HepG2 (cell line): ENCODE results near the gene AFTPH. TPM values are rescaled to one million over a fixed set of nuclear protein-coding genes. Genes with fewer than 3 reads are reported as not detected.

Source experiments
- ATAC-seq: fragments of 200-7000 bp; cut with Tn5 transposase; 3 replicates; pipeline ENCODE4 v1.9.1; 2020; ENCODE audit warnings: mild to moderate bottlenecking, moderate library complexity
- BruUV-seq: library from RNA; stranded (reverse); fragments of 400-500 nt; replicated peaks from 2 replicates; lab custom pipeline; 2021; lab: Mats Ljungman, UMichigan
- CTCF ChIA-PET: fragments of 300-600 bp; formaldehyde crosslinking; extraction: SDS; loops from one replicate; lab custom pipeline; 2021; ENCODE audit warnings: low total read pairs, inconsistent platforms, low intra/inter-chr PET ratio; lab: Yijun Ruan, JAX
- POLR2A ChIA-PET: fragments of 350-600 bp; sonication (Branson Sonifier 250); formaldehyde crosslinking; loops from one replicate; lab custom pipeline; 2020; ENCODE audit warnings: antibody characterized with exemption, inconsistent platforms; lab: Yijun Ruan, JAX
- DNase-seq: peaks from one replicate; pipeline ENCODE4 v3.0.0-alpha.2; 2015; ENCODE audit warnings: low spot score
- FAIRE-seq: peaks from 3 replicates; lab custom pipeline; 2011; peaks lifted over from hg19 to GRCh38; lab: Jason Lieb, UNC
- H2AFZ ChIP-seq: one replicate; pipeline ENCODE4 v1.6.1; 2011; ENCODE audit warnings: low read length, inconsistent platforms
- H3K27ac ChIP-seq: fragments of 300-600 bp; 3 replicates; pipeline ENCODE4 v1.8.0; 2011; ENCODE audit warnings: mixed run types, mild to moderate bottlenecking, mixed read lengths, low read length, inconsistent platforms; ENCODE audit not compliant: insufficient read depth; ENCODE audit errors: extremely low read length
- H3K27me3 ChIP-seq, 2 experiments: fragments of 200-600 bp in 1 of 2; 2 replicates in 1 of 2; 3 replicates in 1 of 2; pipeline versions ENCODE4 v1.6.0 to v1.8.0; 2011; ENCODE audit warnings: low read length in 2 of 2, mild to moderate bottlenecking in 2 of 2, moderate library complexity in 2 of 2, inconsistent platforms in 1 of 2; ENCODE audit not compliant: insufficient read depth in 2 of 2, control insufficient read depth in 1 of 2
- H3K36me3 ChIP-seq, 2 experiments: fragments of 200-600 bp in 1 of 2; replicated peaks in 1 of 2; 2 replicates in 1 of 2; 3 replicates in 1 of 2; pipeline versions ENCODE4 v1.5.1 to v1.8.0; 2011; ENCODE audit warnings: low read length in 2 of 2, inconsistent platforms in 1 of 2; ENCODE audit not compliant: insufficient read depth in 2 of 2, control insufficient read depth in 1 of 2
- H3K4me1 ChIP-seq: 2 replicates; pipeline ENCODE4 v1.5.1; 2012; ENCODE audit warnings: low read length, inconsistent platforms; ENCODE audit not compliant: insufficient read depth
- H3K4me2 ChIP-seq: 2 replicates; pipeline ENCODE4 v1.6.0; 2011; ENCODE audit warnings: low read depth, low read length, inconsistent platforms
- H3K4me3 ChIP-seq, 3 experiments: fragments of 200-600 bp in 1 of 3; sonication (generic), shearing (Covaris generic) in 1 of 3; replicated peaks in 1 of 3; 2 replicates each; pipeline ENCODE4 v1.5.1; 2011 to 2016; ENCODE audit warnings: low read length in 3 of 3, inconsistent platforms in 2 of 3, low read depth in 2 of 3, mild to moderate bottlenecking in 2 of 3, control low read depth in 1 of 3, mixed read lengths in 1 of 3; ENCODE audit not compliant: insufficient read depth in 1 of 3
- H3K79me2 ChIP-seq: one replicate; pipeline ENCODE4 v1.6.1; 2011; ENCODE audit warnings: low read length, inconsistent platforms; ENCODE audit not compliant: insufficient read depth
- H3K9ac ChIP-seq: 2 replicates; pipeline ENCODE4 v1.6.0; 2011; ENCODE audit warnings: mild to moderate bottlenecking, low read depth, low read length, inconsistent platforms; ENCODE audit not compliant: insufficient read depth
- H3K9me3 ChIP-seq: 2 replicates; pipeline ENCODE4 v1.5.1; 2012; ENCODE audit warnings: mild to moderate bottlenecking, low read length
- H4K20me1 ChIP-seq: 2 replicates; pipeline ENCODE4 v1.6.0; 2011; ENCODE audit warnings: inconsistent platforms, mild to moderate bottlenecking, low read length, moderate library complexity; ENCODE audit not compliant: insufficient read depth
- AGO1 ChIP-seq: fragments of 200-400 bp; formaldehyde crosslinking; IDR thresholded peaks from 2 replicates; pipeline ENCODE4 v1.6.1; 2017; ENCODE audit warnings: mild to moderate bottlenecking, low read depth, low read length, moderate library complexity; ENCODE audit not compliant: poor library complexity, severe bottlenecking
- ETV5 ChIP-seq: IDR thresholded peaks from 2 replicates; pipeline ENCODE4 v1.6.1; 2018; ENCODE audit warnings: missing biosample characterization, missing genetic modification reagents, inconsistent platforms, borderline replicate concordance
- FOXJ3 ChIP-seq: sonication (generic); formaldehyde crosslinking; IDR thresholded peaks from 2 replicates; pipeline ENCODE4 v1.4.0; 2020; ENCODE audit warnings: missing genetic modification reagents, mild to moderate bottlenecking, borderline replicate concordance
- GLI4 ChIP-seq: sonication (generic); formaldehyde crosslinking; IDR thresholded peaks from 2 replicates; pipeline ENCODE4 v1.5.1; 2020; ENCODE audit warnings: missing genetic modification reagents, mild to moderate bottlenecking, moderate library complexity, borderline replicate concordance
- HOXA3 ChIP-seq: sonication (generic); formaldehyde crosslinking; IDR thresholded peaks from 2 replicates; pipeline ENCODE4 v1.5.0; 2020; ENCODE audit warnings: missing genetic modification reagents
- MEIS2 ChIP-seq: sonication (generic); formaldehyde crosslinking; IDR thresholded peaks from 2 replicates; pipeline ENCODE4 v1.9.0; 2021; ENCODE audit warnings: mild to moderate bottlenecking, missing genetic modification reagents
- MIER2 ChIP-seq: IDR thresholded peaks from 2 replicates; pipeline ENCODE4 v1.6.1; 2016; ENCODE audit warnings: missing biosample characterization, missing genetic modification reagents
- PBX2 ChIP-seq: IDR thresholded peaks from 2 replicates; pipeline ENCODE4 v1.6.1; 2016; ENCODE audit warnings: control low read depth
- PHF8 ChIP-seq: sonication (generic); formaldehyde crosslinking; IDR thresholded peaks from 2 replicates; pipeline ENCODE4 v1.5.0; 2020; ENCODE audit warnings: missing genetic modification reagents
- SAP130 ChIP-seq: IDR thresholded peaks from 2 replicates; pipeline ENCODE4 v1.6.1; 2016; ENCODE audit warnings: low read depth
- XBP1 ChIP-seq: sonication (generic); formaldehyde crosslinking; IDR thresholded peaks from 2 replicates; pipeline ENCODE4 v1.5.0; 2020; ENCODE audit warnings: missing genetic modification reagents
- ZNF234 ChIP-seq: sonication (generic); formaldehyde crosslinking; conservative IDR thresholded peaks from 2 replicates; pipeline ENCODE4 v1.5.1; 2020; ENCODE audit warnings: mild to moderate bottlenecking, missing genetic modification reagents
- ZNF281 ChIP-seq: sonication (generic); formaldehyde crosslinking; IDR thresholded peaks from 2 replicates; pipeline ENCODE4 v1.4.0; 2020; ENCODE audit warnings: missing genetic modification reagents, borderline replicate concordance
- ZNF3 ChIP-seq: IDR thresholded peaks from 2 replicates; pipeline ENCODE4 v1.7.0; 2017; ENCODE audit warnings: inconsistent platforms
- ZNF580 ChIP-seq: IDR thresholded peaks from 2 replicates; pipeline ENCODE4 v1.6.1; 2016; ENCODE audit warnings: low read depth, borderline replicate concordance
- ZNF674 ChIP-seq: sonication (generic); formaldehyde crosslinking; IDR thresholded peaks from 2 replicates; pipeline ENCODE4 v1.5.0; 2020; ENCODE audit warnings: low read depth, mild to moderate bottlenecking, missing genetic modification reagents
- ZNF768 ChIP-seq: sonication (generic); formaldehyde crosslinking; IDR thresholded peaks from 2 replicates; pipeline ENCODE4 v1.4.0; 2020; ENCODE audit warnings: missing genetic modification reagents
- ZUFSP ChIP-seq: sonication (generic); formaldehyde crosslinking; IDR thresholded peaks from 2 replicates; pipeline ENCODE4 v1.9.0; 2021; ENCODE audit warnings: missing genetic modification reagents, mild to moderate bottlenecking, borderline replicate concordance
- WGBS: methylation state at CpG from one replicate; pipeline ENCODE4 v1.1.6; 2017; ENCODE audit warnings: low lambda C conversion rate; 5-methylcytosine and 5-hydroxymethylcytosine counted together
- in situ Hi-C: cut with HindIII; loops from 2 replicates; pipeline ENCODE4 v1.10.0; 2017; ENCODE audit warnings: low pct_unique_long_range_greater_than_20kb; ENCODE audit not compliant: extremely low pct_ligation_motif_present
- intact Hi-C: fragments of 100-400 bp; cut with micrococcal nuclease; formaldehyde crosslinking; loops from one replicate; pipeline ENCODE4 v1.10.0; 2022; ENCODE audit not compliant: unreplicated experiment
- polyA plus RNA-seq, 8 experiments: library from polyadenylated mRNA; depleted of rRNA in 3 of 8; stranded (reverse) in 7 of 8; unstranded in 1 of 8; fragments of >200 nt; fragmentation: Illumina TruSeq in 4 of 8; extraction: Trizol in 4 of 8; gene quantifications; 2 replicates each; pipeline versions ENCODE4 v1.2.1 to v1.2.3, GENCODE V29; 2011 to 2016; ENCODE audit warnings: low read depth in 4 of 8, missing spikeins in 1 of 8, mixed read lengths in 1 of 8; ENCODE audit not compliant: insufficient read depth in 1 of 8
- total RNA-seq, 5 experiments: library from RNA; depleted of rRNA; stranded (reverse); fragments of >200 nt; fragmentation: Illumina TruSeq; extraction: Trizol; gene quantifications; 2 replicates each; pipeline ENCODE4 v1.2.3, GENCODE V29; 2016; ENCODE audit warnings: low read depth in 1 of 5

Gene AFTPH
- total and polyA plus RNA-seq, 2 of the 13 experiments (the other 11 are each of a cell fraction or from before 2014, with no cell fraction given): 27.5 to 36.8 TPM

GRCh38 chr2:64523666-64524603 lies at the start of gene AFTPH (continued):
- peak; percentile 93 for TF ChIP-seq ZNF281
- no peak; the same call in 1 of the 2 replicates for TF ChIP-seq ZNF234 (CRISPR knock-in tag)
- TF ChIP-seq FOXJ3 (CRISPR knock-in tag): no peak

- H3K36me3 ChIP-seq: no peaks in the 10 kb centered on the region
- H3K4me2 ChIP-seq: no peak overlapping the region
- no peak overlapping the region for H3K9ac ChIP-seq
- WGBS: 92% methylated on average over 1 of the region's 1 CpG
- no peak overlapping the region for H2AFZ ChIP-seq
- POLR2A ChIA-PET: no interaction called here
- peaks cover 0 to 13% of the 10 kb centered on the region in 2 experiments; a peak in 3 of 5 replicates for H3K27me3 ChIP-seq
- no peak for ATAC-seq
- no peaks in the 10 kb centered on the region for H3K9me3 ChIP-seq
- H3K4me1 ChIP-seq: peaks cover 16% of the 10 kb centered on the region
- FAIRE-seq: no peak
- H3K79me2 ChIP-seq: no peaks in the 10 kb centered on the region
- intact Hi-C loops: no loop called here
- no TSS peak for BruUV-seq
- no peak overlapping the region for H3K4me3 ChIP-seq
- H3K27ac ChIP-seq: no peak overlapping the region
- H4K20me1 ChIP-seq: no peaks in the 10 kb centered on the region
- DNase-seq: no peak
- CTCF ChIA-PET: no interaction called here
- in situ Hi-C loops: no loop called here
- no peak for TF ChIP-seq ZUFSP (CRISPR knock-in tag)
- TF ChIP-seq ETV5 (CRISPR knock-in tag): no peak
- TF ChIP-seq ZNF768: no peak
- TF ChIP-seq ZNF674 (CRISPR knock-in tag): no peak
- TF ChIP-seq PHF8 (CRISPR knock-in tag): no peak
- TF ChIP-seq SAP130 (CRISPR knock-in tag): no peak
- no peak for TF ChIP-seq ZNF3 (CRISPR knock-in tag)
- TF ChIP-seq ZNF580 (CRISPR knock-in tag): no peak
- no peak for TF ChIP-seq PBX2 (CRISPR knock-in tag)
- no peak for TF ChIP-seq HOXA3 (CRISPR knock-in tag)
- no peak for TF ChIP-seq AGO1
- TF ChIP-seq MEIS2 (CRISPR knock-in tag): no peak
- no peak for TF ChIP-seq GLI4 (CRISPR knock-in tag)
- TF ChIP-seq MIER2 (CRISPR knock-in tag): no peak
- TF ChIP-seq XBP1 (CRISPR knock-in tag): no peak
Observed at GRCh38 chr2:64474636-64475035, 49.5 kb upstream of the AFTPH start.
